Stomach smooth muscle (tissue), 2 donors: ENCODE data around the gene PRRT2.
"Not testable (repeated sequence)": the region's sequence is repeated elsewhere in the genome, so short reads cannot be mapped to it uniquely, and the experiment has no call there.

Source experiments
- H3K27ac ChIP-seq: one replicate; pipeline ENCODE4 v1.7.0; 2013; ENCODE audit warnings: mild to moderate bottlenecking, low read length, inconsistent platforms
- H3K27me3 ChIP-seq, 2 donors: one replicate each; pipeline ENCODE4 v1.7.0; 2013; ENCODE audit warnings: low read length in 2 of 2; ENCODE audit not compliant: insufficient read depth in 2 of 2, control insufficient read depth in 1 of 2
- H3K36me3 ChIP-seq, 2 donors: one replicate each; pipeline ENCODE4 v1.7.0; 2013; ENCODE audit warnings: low read length in 2 of 2; ENCODE audit not compliant: control insufficient read depth in 2 of 2, insufficient read depth in 2 of 2
- H3K4me1 ChIP-seq: one replicate; pipeline ENCODE4 v1.7.0; 2013; ENCODE audit warnings: low read length; ENCODE audit not compliant: control insufficient read depth, insufficient read depth
- H3K4me3 ChIP-seq, 2 donors: one replicate each; pipeline ENCODE4 v1.7.0; 2013; ENCODE audit warnings: low read length in 2 of 2
- H3K9ac ChIP-seq, 2 donors: one replicate each; pipeline ENCODE4 v1.7.0; 2013; ENCODE audit warnings: low read length in 2 of 2, mild to moderate bottlenecking in 1 of 2
- H3K9me3 ChIP-seq, 2 donors: one replicate each; pipeline ENCODE4 v1.7.0; 2013; ENCODE audit warnings: low read length in 2 of 2; ENCODE audit not compliant: control insufficient read depth in 2 of 2
- donor health status: healthy.
- donor health status: Pancreatic carcinoma.

PRRT2 gene

GRCh38 chr16:29824589-29825144 is 12.7 kb downstream of the PRRT2 start:
- no peak overlapping the region for H3K9ac ChIP-seq
- H3K9me3 ChIP-seq, result no peaks in the 10 kb centered on the region
- H3K27me3 ChIP-seq, result no peaks in the 10 kb centered on the region
- H3K36me3 ChIP-seq, result peaks cover 0 to 2% of the 10 kb centered on the region in 2 donors
- H3K27ac ChIP-seq, result peak overlapping the region; percentile 41
- H3K4me3 ChIP-seq, result peak overlapping the region in 1 of 2 donors; percentile 44
- H3K4me1 ChIP-seq, result peaks cover 55% of the 10 kb centered on the region

GRCh38 chr16:29825145-29826044 is 13.4 kb downstream of the PRRT2 start:
- Histone ChIP-seq H3K27ac (peak overlapping the region; percentile 41), H3K4me3 (peak overlapping the region in 1 of 2 donors; percentile 44), H3K9me3 (no peaks in the 10 kb centered on the region), H3K27me3 (no peaks in the 10 kb centered on the region), H3K9ac (no peak overlapping the region), H3K4me1 (peaks cover 51% of the 10 kb centered on the region), H3K36me3 (peaks cover 3 to 5% of the 10 kb centered on the region in 2 donors)

- no peak overlapping the region for H3K4me3 ChIP-seq
- H3K36me3 ChIP-seq, result peaks cover 8 to 9% of the 10 kb centered on the region in 2 donors
- no peaks in the 10 kb centered on the region for H3K9me3 ChIP-seq
- H3K4me1 ChIP-seq, result peaks cover 42% of the 10 kb centered on the region
- H3K9ac ChIP-seq, result no peak overlapping the region
- H3K27ac ChIP-seq, result peak overlapping the region; percentile 41
- H3K27me3 ChIP-seq, result no peaks in the 10 kb centered on the region
These were observed 14.3 kb downstream of the PRRT2 start for GRCh38 chr16:29826342-29826695.

GRCh38 chr16:29830774-29831173 is 18.8 kb downstream of the PRRT2 start:
- no peak overlapping the region for H3K27ac ChIP-seq
- peaks cover 23 to 32% of the 10 kb centered on the region in 2 donors for H3K36me3 ChIP-seq

GRCh38 chr16:29831490-29831889 is 19.5 kb downstream of the PRRT2 start:
- no peak overlapping the region for H3K9ac ChIP-seq
- no peak overlapping the region for H3K27ac ChIP-seq
- no peaks in the 10 kb centered on the region for H3K27me3 ChIP-seq
- H3K9me3 ChIP-seq, result no peaks in the 10 kb centered on the region
- H3K36me3 ChIP-seq, result peaks cover 24 to 34% of the 10 kb centered on the region in 2 donors
- H3K4me3 ChIP-seq, result no peak overlapping the region
- H3K4me1 ChIP-seq, result peaks cover 6% of the 10 kb centered on the region

More at GRCh38 chr16:29830774-29831173, 18.8 kb downstream of the PRRT2 start:
- no peaks in the 10 kb centered on the region for H3K27me3 ChIP-seq
- H3K9me3 ChIP-seq, result no peaks in the 10 kb centered on the region
- H3K4me3 ChIP-seq, result no peak overlapping the region
- no peak overlapping the region for H3K9ac ChIP-seq
- H3K4me1 ChIP-seq, result peaks cover 10% of the 10 kb centered on the region

GRCh38 chr16:29833219-29833618 is 21.2 kb downstream of the PRRT2 start:
- H3K36me3 ChIP-seq, result peaks cover 33 to 43% of the 10 kb centered on the region in 2 donors
- H3K4me3 ChIP-seq, H3K9ac ChIP-seq, H3K9me3 ChIP-seq, H3K27me3 ChIP-seq, H3K27ac ChIP-seq, H3K4me1 ChIP-seq: not testable (repeated sequence)

GRCh38 chr16:29834079-29834478 is 22.1 kb downstream of the PRRT2 start:
- Histone ChIP-seq H3K4me1 (no peaks in the 10 kb centered on the region), H3K36me3 (peaks cover 36 to 43% of the 10 kb centered on the region in 2 donors), H3K9me3 (no peaks in the 10 kb centered on the region), H3K4me3 (no peak overlapping the region), H3K9ac (no peak overlapping the region), H3K27ac (no peak overlapping the region), H3K27me3 (no peaks in the 10 kb centered on the region)

- H3K4me3 ChIP-seq, result no peak overlapping the region
- no peaks in the 10 kb centered on the region for H3K9me3 ChIP-seq
- H3K9ac ChIP-seq, result no peak overlapping the region
- peaks cover 36 to 37% of the 10 kb centered on the region in 2 donors for H3K36me3 ChIP-seq
- H3K27ac ChIP-seq, result no peak overlapping the region
- H3K4me1 ChIP-seq, result no peaks in the 10 kb centered on the region
- no peaks in the 10 kb centered on the region for H3K27me3 ChIP-seq
These were observed 23.9 kb downstream of the PRRT2 start for GRCh38 chr16:29835926-29836325.

GRCh38 chr16:29836623-29837022 is 24.6 kb downstream of the PRRT2 start:
- H3K9me3 ChIP-seq, result no peaks in the 10 kb centered on the region
- no peak overlapping the region for H3K9ac ChIP-seq
- no peaks in the 10 kb centered on the region for H3K4me1 ChIP-seq
- H3K4me3 ChIP-seq, result no peak overlapping the region
- no peaks in the 10 kb centered on the region for H3K27me3 ChIP-seq
- peaks cover 37 to 44% of the 10 kb centered on the region in 2 donors for H3K36me3 ChIP-seq
- no peak overlapping the region for H3K27ac ChIP-seq

- no peak overlapping the region for H3K9ac ChIP-seq
- H3K4me3 ChIP-seq, result no peak overlapping the region
- H3K36me3 ChIP-seq, result peaks cover 39 to 51% of the 10 kb centered on the region in 2 donors
- no peaks in the 10 kb centered on the region for H3K4me1 ChIP-seq
- no peaks in the 10 kb centered on the region for H3K27me3 ChIP-seq
- no peaks in the 10 kb centered on the region for H3K9me3 ChIP-seq
- no peak overlapping the region for H3K27ac ChIP-seq
These were observed 25.8 kb downstream of the PRRT2 start for GRCh38 chr16:29837841-29838240.

- H3K9me3 ChIP-seq, result no peaks in the 10 kb centered on the region
- H3K4me3 ChIP-seq, result no peak overlapping the region
- no peak overlapping the region for H3K27ac ChIP-seq
- no peak overlapping the region for H3K9ac ChIP-seq
- peaks cover 35 to 45% of the 10 kb centered on the region in 2 donors for H3K36me3 ChIP-seq
- H3K4me1 ChIP-seq, result peaks cover 2% of the 10 kb centered on the region
- no peaks in the 10 kb centered on the region for H3K27me3 ChIP-seq
These were observed 27.8 kb downstream of the PRRT2 start for GRCh38 chr16:29839822-29840221.
